ENCODE measurements around the gene MTG2. TPM values are rescaled to one million over a fixed set of nuclear protein-coding genes. Genes with fewer than 3 reads are reported as not detected.

Gene MTG2
- total and polyA plus RNA-seq, 10 of the 15 experiments (the other 5 are each of a cell fraction or from before 2014, with no cell fraction given) = 6.2 to 52.4 (median 34.3) TPM

DNA sequence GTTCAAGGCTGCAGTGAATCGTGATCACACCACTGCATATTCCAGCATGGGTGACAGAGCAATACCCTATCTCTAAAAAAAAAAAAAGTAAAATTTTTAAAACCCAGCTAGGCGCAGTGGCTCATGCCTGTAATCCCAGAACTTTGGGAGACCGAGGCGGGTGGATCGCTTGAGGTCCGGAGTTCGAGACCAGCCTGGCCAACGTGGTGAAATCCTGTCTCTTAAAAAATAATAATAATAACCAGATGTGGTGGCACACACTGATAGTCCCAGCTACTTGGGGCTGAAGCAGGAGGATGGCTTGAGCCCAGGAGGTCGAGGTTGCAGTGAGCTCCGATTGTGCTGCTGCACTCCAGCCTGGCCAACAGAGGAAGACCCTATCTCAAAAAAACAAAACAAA, 13.5 kb downstream of the MTG2 start:
- no peaks in the 10 kb centered on the region for H3K9me3 ChIP-seq (replicated peaks; ENCODE audit: control insufficient read depth, insufficient read depth, low read length)
- ATAC-seq (no peak), FAIRE-seq (no peak), DNase-seq (ENCODE audit: low read depth, low spot score) (no peak)
- intact Hi-C loops (cut with micrococcal nuclease; ENCODE audit: unreplicated experiment) (no loop called here), in situ Hi-C loops (cut with MboI) (no loop called here)
- POLR2A ChIA-PET = interaction anchor here (0.6 kb wide), 1 partner anchor 202 kb away, joined by 3 read pairs; no protein-coding TSS in a partner anchor
- H2AFZ ChIP-seq (ENCODE audit: control insufficient read depth, low read depth, low read length) = no peak overlapping the region
- WGBS (ENCODE audit: insufficient coverage, insufficient replicate concordance, low lambda C conversion rate, missing lambda C conversion rate) = 97% methylated on average over 10 of the region's 10 CpGs
- no peaks in the 10 kb centered on the region for H3K79me2 ChIP-seq (ENCODE audit: control insufficient read depth, insufficient read depth, low read length)
- RAD21 ChIA-PET (ENCODE audit: unreplicated experiment) = no interaction called here
- H3K9ac ChIP-seq (ENCODE audit: control insufficient read depth, insufficient read depth, low read length) = no peak overlapping the region
- H3K27ac ChIP-seq (ENCODE audit: control insufficient read depth, insufficient read depth) = no peak overlapping the region
- no TSS peak for BruUV-seq (replicated peaks)
- CTCF ChIA-PET = interaction anchor here (0.6 kb wide), 1 partner anchor 96 kb away, joined by 5 read pairs; no protein-coding TSS in a partner anchor
- no peak overlapping the region for H3K4me2 ChIP-seq (ENCODE audit: control insufficient read depth, insufficient read depth)
- no peaks in the 10 kb centered on the region for H3K27me3 ChIP-seq (replicated peaks in 1 of 2; ENCODE audit: control insufficient read depth in 2 of 2, insufficient read depth in 2 of 2, low read length in 1 of 2)
- SMC1A ChIA-PET (ENCODE audit: uncharacterized antibody, unreplicated experiment) = no interaction called here
- peaks cover 13% of the 10 kb centered on the region for H3K4me1 ChIP-seq (ENCODE audit: control insufficient read depth, insufficient read depth, low read length)
- no peaks in the 10 kb centered on the region for H4K20me1 ChIP-seq (ENCODE audit: control insufficient read depth, insufficient read depth)
- H3K4me3 ChIP-seq = no peak overlapping the region
- TF ChIP-seq POLR2AphosphoS5 (IDR thresholded peaks at IDR 0.05; ENCODE audit: low read length) (no peak), MTA2 (IDR thresholded peaks at IDR 0.05; ENCODE audit: low read depth) (no peak), PML (IDR thresholded peaks at IDR 0.05; ENCODE audit: low read length) (no peak), SMAD1 (IDR thresholded peaks at IDR 0.05; ENCODE audit: low read depth, partially characterized antibody) (no peak), TCF12 (IDR thresholded peaks at IDR 0.05; ENCODE audit: low read depth, low read length) (no peak), NBN (IDR thresholded peaks at IDR 0.05) (no peak), YBX1 (IDR thresholded peaks at IDR 0.05) (no peak), ZZZ3 (IDR thresholded peaks at IDR 0.05; ENCODE audit: control insufficient read depth, insufficient read length, low read depth) (no peak)
- TF ChIP-seq, protein P1, sequence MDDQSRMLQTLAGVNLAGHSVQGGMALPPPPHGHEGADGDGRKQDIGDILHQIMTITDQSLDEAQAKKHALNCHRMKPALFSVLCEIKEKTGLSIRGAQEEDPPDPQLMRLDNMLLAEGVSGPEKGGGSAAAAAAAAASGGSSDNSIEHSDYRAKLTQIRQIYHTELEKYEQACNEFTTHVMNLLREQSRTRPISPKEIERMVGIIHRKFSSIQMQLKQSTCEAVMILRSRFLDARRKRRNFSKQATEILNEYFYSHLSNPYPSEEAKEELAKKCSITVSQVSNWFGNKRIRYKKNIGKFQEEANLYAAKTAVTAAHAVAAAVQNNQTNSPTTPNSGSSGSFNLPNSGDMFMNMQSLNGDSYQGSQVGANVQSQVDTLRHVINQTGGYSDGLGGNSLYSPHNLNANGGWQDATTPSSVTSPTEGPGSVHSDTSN (IDR thresholded peaks at IDR 0.05; ENCODE audit: insufficient replicate concordance, low read depth, low read length) = no peak
- H3K36me3 ChIP-seq (ENCODE audit: control insufficient read depth in 2 of 2, insufficient read depth in 2 of 2, low read length in 1 of 2) = peaks cover 16 to 23% of the 10 kb centered on the region in 2 experiments; a peak in 3 of 4 replicates

Data from GM12878 (cell line).